ENCODE measurements around the gene PLAAT3.

PLAAT3 gene

DNA sequence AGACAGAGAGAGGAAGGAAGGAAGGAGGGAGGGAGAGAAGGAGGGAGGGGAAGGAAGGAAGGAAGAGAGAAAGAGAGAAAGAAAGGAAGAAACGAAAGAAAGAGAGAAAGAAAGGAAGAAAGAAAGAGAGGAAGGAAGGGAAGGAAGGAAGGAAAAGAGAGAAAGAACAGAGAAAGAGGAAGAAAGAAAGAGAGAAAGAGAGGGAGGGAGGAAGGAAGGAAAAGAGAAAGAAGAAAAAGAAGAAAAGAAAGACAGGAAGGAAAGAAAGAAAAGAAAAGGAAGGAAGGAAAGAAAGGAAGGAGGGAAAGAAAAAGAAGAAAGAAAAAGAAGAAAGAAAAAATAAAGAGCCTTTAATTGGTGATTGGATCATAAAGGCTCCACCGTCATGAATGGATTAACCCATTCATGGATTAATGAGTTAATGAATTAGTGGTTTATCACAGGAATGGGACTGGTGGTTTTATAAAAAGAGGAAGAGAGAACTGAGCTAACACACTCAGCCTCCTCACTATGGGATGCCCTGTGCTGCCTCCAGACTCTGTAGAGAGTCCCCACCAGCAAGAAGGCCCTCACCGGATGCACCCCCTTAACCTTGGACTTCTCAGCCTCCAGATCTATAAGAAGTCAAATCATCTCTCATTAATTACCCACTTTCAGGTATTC is 42.1 kb downstream of the PLAAT3 start:
- no peak for TF ChIP-seq TAF1 (IDR thresholded peaks at IDR 0.05; ENCODE audit: low read depth, low read length)
- TF ChIP-seq SPI1 (IDR thresholded peaks at IDR 0.05; ENCODE audit: low read depth, low read length): peak; percentile 94
- no peak for DNase-seq (ENCODE audit: insufficient read length, low spot score)
- FAIRE-seq: peak; percentile 55

DNA sequence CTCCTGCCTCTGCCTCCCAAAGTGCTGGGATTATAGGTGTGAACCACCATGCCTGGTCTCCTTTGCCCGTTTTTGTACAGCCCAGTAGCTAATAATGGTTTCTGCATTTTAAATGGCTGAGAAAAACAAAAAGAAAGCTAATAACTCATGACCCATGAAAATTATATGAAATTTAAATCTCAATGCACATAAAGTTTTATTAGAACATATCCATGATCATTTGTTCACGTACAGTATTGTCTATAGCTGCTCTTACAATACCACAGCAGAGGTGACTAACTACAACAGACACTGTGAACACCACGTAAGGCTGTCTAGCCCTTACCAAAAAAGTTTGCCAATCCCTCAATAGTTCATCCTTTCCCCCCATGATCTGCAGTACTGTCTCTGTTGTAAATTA is 44.7 kb downstream of the PLAAT3 start:
- no peak for TF ChIP-seq POLR2A (IDR thresholded peaks at IDR 0.05; ENCODE audit: low read depth, low read length)
- TF ChIP-seq POU2F2 (IDR thresholded peaks at IDR 0.05; ENCODE audit: low read depth, low read length): no peak
- no peak for TF ChIP-seq POLR2AphosphoS5 (IDR thresholded peaks at IDR 0.05; ENCODE audit: low read depth, low read length)
- no peak for TF ChIP-seq PAX5 (IDR thresholded peaks at IDR 0.05; ENCODE audit: insufficient read depth, low read length, severe bottlenecking)
- TF ChIP-seq TAF1 (IDR thresholded peaks at IDR 0.05; ENCODE audit: low read depth, low read length): no peak
- no peak for TF ChIP-seq SPI1 (IDR thresholded peaks at IDR 0.05; ENCODE audit: low read depth, low read length)
- DNase-seq (ENCODE audit: insufficient read length, low spot score) (no peak), FAIRE-seq (no peak)

DNA sequence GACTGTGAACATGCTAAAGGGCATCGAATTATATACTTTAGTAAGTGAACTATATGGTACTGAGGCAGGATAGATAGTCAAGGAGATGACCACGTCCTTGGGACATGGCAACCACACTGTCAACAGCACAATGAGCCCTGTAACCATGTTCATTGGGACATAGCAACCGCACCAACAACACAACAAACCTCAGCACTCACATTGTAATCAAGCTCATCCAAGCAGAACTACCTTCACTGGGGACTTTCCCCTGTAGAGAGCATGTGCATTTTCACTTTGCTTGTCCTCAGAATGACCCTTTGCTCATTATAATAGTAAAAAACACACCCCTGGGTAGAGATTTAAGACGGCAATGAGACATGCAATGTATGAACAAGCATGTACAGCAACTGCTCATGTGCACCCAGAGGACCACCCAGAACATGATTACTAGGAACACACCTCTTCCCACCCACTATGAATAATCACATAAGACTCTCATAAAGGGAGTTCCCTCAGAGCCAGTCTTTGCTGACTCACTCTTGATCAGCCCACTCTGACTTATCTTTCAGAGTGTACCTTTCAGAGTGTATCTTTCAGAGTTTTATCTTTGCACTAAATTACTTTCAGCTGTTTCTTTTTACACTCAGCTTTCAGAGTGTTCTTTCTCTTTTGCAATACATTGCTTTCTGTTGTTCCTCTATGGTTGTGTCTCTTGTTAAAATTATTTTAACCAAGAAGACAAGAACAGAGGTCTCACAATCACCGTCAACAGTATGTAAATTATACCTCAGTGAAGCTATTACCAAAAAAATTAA is 47.0 kb downstream of the PLAAT3 start:
- DNase-seq (ENCODE audit: insufficient read length, low spot score): no peak
- TF ChIP-seq TAF1 (IDR thresholded peaks at IDR 0.05; ENCODE audit: low read depth, low read length) (no peak), PAX5 (IDR thresholded peaks at IDR 0.05; ENCODE audit: insufficient read depth, low read length, severe bottlenecking) (peak; percentile 96), POLR2A (IDR thresholded peaks at IDR 0.05; ENCODE audit: low read depth, low read length) (peak; percentile 48; the same call in 1 of the 2 replicates), POLR2AphosphoS5 (IDR thresholded peaks at IDR 0.05; ENCODE audit: low read depth, low read length) (0 out of 2 replicates have a peak, but pooled peaks have one; percentile 34), POU2F2 (IDR thresholded peaks at IDR 0.05; ENCODE audit: low read depth, low read length) (no peak; the same call in none of the 2 replicates), SPI1 (IDR thresholded peaks at IDR 0.05; ENCODE audit: low read depth, low read length) (no peak)
- FAIRE-seq: peak; percentile 99

DNA sequence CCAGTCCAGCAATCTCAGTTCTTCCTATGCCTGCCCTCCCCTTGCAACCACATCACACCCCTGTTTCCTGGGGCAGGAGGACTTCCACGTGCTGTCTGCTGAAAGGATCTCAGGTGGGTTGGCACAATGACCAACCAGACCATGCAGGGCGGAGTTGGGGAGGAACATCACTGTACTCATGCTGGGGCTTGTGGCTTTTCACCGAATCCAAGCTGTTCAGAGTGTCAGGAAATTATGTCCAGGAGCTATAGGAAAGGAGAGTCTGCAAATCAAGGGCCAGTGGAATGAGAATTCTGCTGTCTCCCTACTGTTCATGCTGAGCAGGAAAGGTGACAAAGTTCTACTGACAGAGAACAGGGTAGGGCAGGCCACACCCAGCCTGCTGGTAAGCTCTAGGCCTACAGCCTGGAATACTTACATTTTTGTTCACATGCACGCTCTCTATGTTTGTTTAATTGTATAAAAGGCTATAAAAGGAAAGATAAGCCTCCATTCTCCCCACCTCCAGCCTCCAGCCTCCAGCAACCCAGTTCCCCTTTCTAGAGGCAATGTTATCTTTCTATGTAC is 49.4 kb downstream of the PLAAT3 start:
- FAIRE-seq: no peak
- TF ChIP-seq SPI1 (IDR thresholded peaks at IDR 0.05; ENCODE audit: low read depth, low read length) (peak; percentile 68), TAF1 (IDR thresholded peaks at IDR 0.05; ENCODE audit: low read depth, low read length) (no peak)
- no peak for DNase-seq (ENCODE audit: insufficient read length, low spot score)

DNA sequence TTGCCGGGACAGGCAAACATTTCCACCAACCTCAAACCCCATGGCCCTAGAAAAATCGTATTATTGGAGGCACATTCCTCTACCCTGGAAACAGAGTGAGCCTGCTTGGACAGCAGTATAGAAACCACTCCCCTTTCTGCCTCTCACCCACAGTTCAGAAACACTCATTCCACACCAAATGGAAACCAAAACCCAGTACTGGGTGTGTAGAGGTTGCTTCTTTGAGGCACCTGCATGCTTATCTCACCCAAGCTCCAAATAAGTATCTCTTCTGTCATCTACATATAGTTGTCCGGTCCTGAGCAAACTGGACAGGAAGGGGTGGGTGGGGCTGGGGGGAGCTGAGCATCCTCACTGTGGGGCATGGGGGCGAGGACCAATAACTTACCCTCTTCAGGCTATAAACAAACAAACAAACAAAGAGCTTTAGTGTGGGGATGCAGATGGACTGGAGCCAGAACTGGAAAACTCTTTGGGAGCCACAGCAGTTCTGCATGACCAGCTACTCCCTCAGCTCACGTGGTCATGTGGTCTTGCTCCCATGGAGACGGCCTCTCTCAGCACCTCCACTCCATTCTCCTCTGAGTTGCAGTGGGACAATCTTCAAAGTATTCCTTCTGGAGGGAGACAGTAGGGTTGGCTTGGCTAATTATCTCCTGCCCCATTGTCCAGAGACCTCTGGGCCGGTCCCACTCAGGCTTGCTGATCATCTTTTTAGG is 50.0 kb downstream of the PLAAT3 start:
- FAIRE-seq (peak; percentile 86), DNase-seq (ENCODE audit: insufficient read length, low spot score) (peak; percentile 43)
- TF ChIP-seq POU2F2 (IDR thresholded peaks at IDR 0.05; ENCODE audit: low read depth, low read length): no peak
- TF ChIP-seq POLR2A (IDR thresholded peaks at IDR 0.05; ENCODE audit: low read depth, low read length): no peak
- TF ChIP-seq POLR2AphosphoS5 (IDR thresholded peaks at IDR 0.05; ENCODE audit: low read depth, low read length): no peak

DNA sequence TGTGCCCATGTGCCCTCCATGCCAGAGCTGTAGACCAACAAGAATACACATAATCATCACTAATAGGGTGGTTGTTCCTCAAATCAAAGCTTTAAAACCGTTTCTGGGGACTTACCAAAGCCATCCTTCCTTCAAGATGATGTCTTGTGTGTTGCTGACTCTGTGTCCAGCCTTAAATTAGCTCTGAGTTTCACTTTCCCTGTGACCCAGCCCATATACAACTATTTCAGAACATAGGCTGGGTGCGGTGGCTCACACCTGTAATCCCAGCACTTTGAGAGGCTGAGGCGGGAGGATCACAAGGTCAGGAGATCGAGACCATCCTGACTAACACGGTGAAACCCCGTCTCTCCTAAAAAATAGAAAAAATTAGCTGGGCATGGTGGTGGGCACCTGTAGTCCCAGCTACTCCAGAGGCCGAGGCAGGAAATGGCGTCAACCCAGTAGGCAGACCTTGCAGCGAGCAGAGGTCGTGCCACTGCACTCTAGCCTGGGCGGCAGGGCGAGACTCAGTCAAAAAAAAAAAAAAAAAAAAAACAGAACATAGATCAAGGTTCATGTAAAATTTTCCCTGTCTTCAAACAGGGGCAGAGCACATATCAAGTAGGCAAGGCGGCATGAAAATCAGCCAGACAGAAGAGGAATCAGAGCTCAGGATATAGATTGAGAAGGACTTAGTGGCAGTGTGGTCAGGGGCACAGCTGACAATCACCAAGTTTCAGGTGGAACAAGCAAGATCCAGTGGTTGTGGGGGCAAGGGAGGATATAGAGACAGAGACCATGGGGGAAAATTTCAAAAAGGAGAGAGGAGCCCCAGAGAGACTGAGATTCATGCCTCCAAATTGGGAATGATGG is 50.8 kb downstream of the PLAAT3 start, which contains the start of gene PLAAT2:
PLAAT2 (minus strand) TSS at position 179 of the 855 bp plus-strand sequence; CDS start at position 124, 55 bp downstream.
- FAIRE-seq: no peak
- TF ChIP-seq TAF1 (IDR thresholded peaks at IDR 0.05; ENCODE audit: low read depth, low read length) (no peak), POU2F2 (IDR thresholded peaks at IDR 0.05; ENCODE audit: low read depth, low read length) (no peak), POLR2AphosphoS5 (IDR thresholded peaks at IDR 0.05; ENCODE audit: low read depth, low read length) (no peak), POLR2A (IDR thresholded peaks at IDR 0.05; ENCODE audit: low read depth, low read length) (no peak), SPI1 (IDR thresholded peaks at IDR 0.05; ENCODE audit: low read depth, low read length) (no peak), PAX5 (IDR thresholded peaks at IDR 0.05; ENCODE audit: insufficient read depth, low read length, severe bottlenecking) (no peak)
- DNase-seq (ENCODE audit: insufficient read length, low spot score): no peak

DNA sequence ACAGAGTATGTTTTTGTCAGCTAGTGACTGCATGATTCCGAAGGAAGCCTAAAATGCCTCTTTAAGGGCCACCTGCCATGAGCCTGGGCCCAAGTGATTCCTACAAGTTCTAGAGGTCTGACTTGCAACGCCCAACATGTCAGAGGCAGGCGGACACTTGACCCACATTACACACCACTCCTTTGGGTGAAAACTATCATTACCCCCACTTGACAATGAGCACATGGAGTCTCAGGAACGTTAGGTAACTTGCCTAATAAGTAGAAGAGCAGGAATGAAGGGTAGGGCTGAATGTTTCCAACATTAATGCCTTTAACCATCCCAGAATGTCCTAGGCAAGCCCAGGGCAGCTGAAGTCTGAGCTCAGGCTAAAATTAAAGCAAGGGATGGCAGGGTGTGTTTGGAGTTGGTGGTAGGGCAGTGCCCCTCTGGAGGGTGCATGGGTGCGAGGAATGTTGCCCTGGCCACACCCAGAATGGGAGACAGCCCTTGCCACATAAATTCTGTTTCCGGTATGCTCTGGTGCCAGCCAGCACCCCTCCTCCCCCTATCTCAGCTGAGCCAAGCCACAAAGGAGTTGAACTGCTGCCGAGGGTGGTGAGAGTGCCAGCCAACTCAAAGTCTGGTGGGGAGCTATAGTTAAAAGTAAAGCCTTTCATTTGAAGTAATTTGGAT is 53.6 kb downstream of the PLAAT3 start:
- DNase-seq (ENCODE audit: insufficient read length, low spot score) (no peak), FAIRE-seq (no peak)
- TF ChIP-seq SPI1 (IDR thresholded peaks at IDR 0.05; ENCODE audit: low read depth, low read length): no peak
- TF ChIP-seq PAX5 (IDR thresholded peaks at IDR 0.05; ENCODE audit: insufficient read depth, low read length, severe bottlenecking): no peak
- no peak for TF ChIP-seq POU2F2 (IDR thresholded peaks at IDR 0.05; ENCODE audit: low read depth, low read length)
- TF ChIP-seq POLR2AphosphoS5 (IDR thresholded peaks at IDR 0.05; ENCODE audit: low read depth, low read length): no peak
- no peak for TF ChIP-seq TAF1 (IDR thresholded peaks at IDR 0.05; ENCODE audit: low read depth, low read length)
- TF ChIP-seq POLR2A (IDR thresholded peaks at IDR 0.05; ENCODE audit: low read depth, low read length): no peak

DNA sequence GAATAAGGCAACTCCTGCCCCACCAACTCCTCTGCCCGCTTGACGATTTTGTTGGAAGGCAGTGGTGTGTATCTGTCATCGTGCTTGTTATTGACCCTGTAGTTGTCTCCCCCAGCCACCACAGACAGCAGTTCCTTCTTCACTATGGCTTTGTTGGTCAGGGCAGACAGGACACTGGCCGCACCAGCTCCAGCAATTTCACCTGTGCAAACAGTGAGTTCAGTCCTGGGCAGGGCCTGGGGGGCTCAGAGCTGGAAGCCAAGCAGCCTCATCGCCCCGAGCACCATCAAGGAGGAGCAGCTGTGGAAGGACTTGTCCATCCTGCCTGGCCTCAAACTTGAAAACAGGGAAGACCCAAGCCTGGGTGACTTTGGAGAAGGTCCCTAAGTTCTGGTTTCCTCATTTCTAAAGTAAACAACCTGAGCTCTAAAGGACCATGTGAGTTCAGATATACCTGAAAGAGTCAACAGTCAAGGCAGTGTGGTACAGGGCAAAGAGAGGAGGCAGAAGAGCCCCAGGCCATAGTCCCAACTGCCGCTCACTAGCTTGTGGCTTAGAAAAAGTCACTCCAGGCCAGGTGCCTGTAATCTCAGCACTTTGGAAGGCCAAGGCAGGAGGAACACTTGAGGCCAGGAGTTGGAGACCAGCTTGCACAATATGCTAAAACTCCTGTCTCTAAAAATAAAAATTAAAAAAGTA is 55.6 kb downstream of the PLAAT3 start:
- TF ChIP-seq POU2F2 (IDR thresholded peaks at IDR 0.05; ENCODE audit: low read depth, low read length) (no peak), PAX5 (IDR thresholded peaks at IDR 0.05; ENCODE audit: insufficient read depth, low read length, severe bottlenecking) (no peak), POLR2A (IDR thresholded peaks at IDR 0.05; ENCODE audit: low read depth, low read length) (no peak), SPI1 (IDR thresholded peaks at IDR 0.05; ENCODE audit: low read depth, low read length) (no peak), TAF1 (IDR thresholded peaks at IDR 0.05; ENCODE audit: low read depth, low read length) (no peak), POLR2AphosphoS5 (IDR thresholded peaks at IDR 0.05; ENCODE audit: low read depth, low read length) (no peak)
- DNase-seq (ENCODE audit: insufficient read length, low spot score) (no peak), FAIRE-seq (no peak)

Data from GM12891 (cell line).